Aorta (tissue), 5 donors: ENCODE results near the gene SIAH2. TPM values are rescaled to one million over a fixed set of nuclear protein-coding genes. Genes with fewer than 3 reads are reported as not detected.

Source experiments
- ATAC-seq: fragments of 200-7000 bp; cut with Tn5 transposase; one replicate; pipeline ENCODE4 v1.9.1; 2022; ENCODE audit warnings: moderate library complexity; ENCODE audit not compliant: low FRiP score
- DNase-seq, 2 donors: peaks; one replicate each; pipeline ENCODE4 v3.0.0-alpha.2; 2020
- H3K27ac ChIP-seq, 2 donors: one replicate each; pipeline ENCODE4 v1.5.1; 2013; ENCODE audit warnings: low read length in 2 of 2, mild to moderate bottlenecking in 2 of 2, moderate library complexity in 2 of 2, control low read depth in 1 of 2, inconsistent platforms in 1 of 2, low read depth in 1 of 2
- H3K27me3 ChIP-seq, 2 donors: one replicate each; pipeline ENCODE4 v1.6.1; 2013; ENCODE audit warnings: control low read depth in 1 of 2, low read length in 1 of 2, mild to moderate bottlenecking in 1 of 2, moderate library complexity in 1 of 2; ENCODE audit not compliant: insufficient read depth in 2 of 2, control insufficient read depth in 1 of 2
- H3K36me3 ChIP-seq, 2 donors: one replicate each; pipeline ENCODE4 v1.6.1; 2013; ENCODE audit warnings: control low read depth in 1 of 2, low read length in 1 of 2, mild to moderate bottlenecking in 1 of 2; ENCODE audit not compliant: insufficient read depth in 2 of 2, control insufficient read depth in 1 of 2
- H3K4me1 ChIP-seq, 2 donors: one replicate each; pipeline ENCODE4 v1.6.1; 2013; ENCODE audit warnings: low read length in 2 of 2, control low read depth in 1 of 2, mild to moderate bottlenecking in 1 of 2, moderate library complexity in 1 of 2; ENCODE audit not compliant: insufficient read depth in 2 of 2, control insufficient read depth in 1 of 2
- H3K4me3 ChIP-seq, 2 donors: one replicate each; pipeline ENCODE4 v1.5.1; 2013; ENCODE audit warnings: low read length in 2 of 2, control low read depth in 1 of 2, mild to moderate bottlenecking in 1 of 2
- H3K9me3 ChIP-seq: one replicate; pipeline ENCODE4 v1.6.1; 2013; ENCODE audit warnings: mild to moderate bottlenecking, low read length; ENCODE audit not compliant: control insufficient read depth
- WGBS, 2 donors: extraction: QIAGEN DNeasy Blood & Tissue Kit; methylation state at CpG; one replicate each; pipeline ENCODE4 v1.1.7; 2013; 5-methylcytosine and 5-hydroxymethylcytosine counted together
- intact Hi-C, 2 donors: fragments of 100-400 bp; cut with DNase I; formaldehyde crosslinking; loops; one replicate each; pipeline versions ENCODE4 v1.14.2 to v1.15.0; 2022
- polyA plus RNA-seq, 2 donors: library from polyadenylated mRNA; stranded (reverse); fragments of 200-250 nt; gene quantifications; one replicate each; pipeline ENCODE4 v1.2.3, GENCODE V29; 2013
- total RNA-seq, 2 donors: library from RNA; stranded (reverse); fragmentation: NEBNext Ultra II Directional; extraction: Animal tissue kit (Norgen Biotek cat#: 25700); gene quantifications; one replicate each; pipeline ENCODE4 v1.2.1, GENCODE V29; 2021
- donor health status: healthy with polysubstance abuse.
- donor health status: Bipolar disorder and iron deficiency.
- donor health status: DM: no; HTN: no; CAD: no.
- donor health status: DM: no; HTN: no; CAD: no.
- donor health status: DM: yes; HTN: yes; CAD: no.

SIAH2 gene
- total and polyA plus RNA-seq, 4 donors = 9.1 to 22.4 (median 15.7) TPM

- Histone ChIP-seq H3K4me1 (no peaks in the 10 kb centered on the region), H3K9me3 (no peaks in the 10 kb centered on the region), H3K36me3 (no peaks in the 10 kb centered on the region), H3K4me3 (no peak overlapping the region), H3K27me3 (no peaks in the 10 kb centered on the region), H3K27ac (no peak overlapping the region)
- WGBS, 2 donors = 90 to 91% methylated on average over 19 of the region's 19 CpGs
- DNase-seq (peak in 1 of 2 donors; percentile 52), ATAC-seq (peak; percentile 47)
- intact Hi-C loops = loop anchor here in 1 of 2 donors (10.0 kb wide), 1 partner anchor 427 kb away; no protein-coding TSS in a partner anchor
Observed at GRCh38 chr3:150727653-150728502, 35.1 kb downstream of the SIAH2 start.

- DNase-seq (no peak), ATAC-seq (no peak)
- no peak overlapping the region for H3K4me3 ChIP-seq
- no peaks in the 10 kb centered on the region for H3K9me3 ChIP-seq
- no peak overlapping the region for H3K27ac ChIP-seq
- H3K4me1 ChIP-seq = no peaks in the 10 kb centered on the region
- intact Hi-C loops = loop anchor here in 1 of 2 donors (10.0 kb wide), 1 partner anchor 429 kb away; no protein-coding TSS in a partner anchor
- no peaks in the 10 kb centered on the region for H3K27me3 ChIP-seq
- whole genome bisulfite sequencing, 2 donors = 93% methylated on average over 7 of the region's 7 CpGs
- H3K36me3 ChIP-seq = no peaks in the 10 kb centered on the region
Observed at GRCh38 chr3:150725548-150725947, 37.4 kb downstream of the SIAH2 start.

GRCh38 chr3:150723946-150724345 lies 39.0 kb downstream of the SIAH2 start:
- H3K27me3 ChIP-seq = no peaks in the 10 kb centered on the region
- DNase-seq = no peak
- no peak for ATAC-seq
- WGBS, 2 donors = 76 to 88% methylated on average over 6 of the region's 6 CpGs
- no peak overlapping the region for H3K4me3 ChIP-seq
- H3K27ac ChIP-seq = no peak overlapping the region
- intact Hi-C loops = loop anchor here in 1 of 2 donors (10.0 kb wide), 1 partner anchor 431 kb away; no protein-coding TSS in a partner anchor
- H3K9me3 ChIP-seq = no peaks in the 10 kb centered on the region
- H3K4me1 ChIP-seq = no peaks in the 10 kb centered on the region
- H3K36me3 ChIP-seq = no peaks in the 10 kb centered on the region

- Histone ChIP-seq H3K36me3 (no peaks in the 10 kb centered on the region), H3K27ac (no peak overlapping the region), H3K4me1 (no peaks in the 10 kb centered on the region), H3K27me3 (no peaks in the 10 kb centered on the region), H3K4me3 (no peak overlapping the region), H3K9me3 (no peaks in the 10 kb centered on the region)
- intact Hi-C loops = loop anchor here in 1 of 2 donors (10.0 kb wide), 1 partner anchor 433 kb away; no protein-coding TSS in a partner anchor
- ATAC-seq = no peak
- DNase-seq = no peak
- 94 to 95% methylated on average over 3 of the region's 3 CpGs for WGBS, 2 donors
Observed at GRCh38 chr3:150722267-150722666, 40.7 kb downstream of the SIAH2 start.

- H3K4me1 ChIP-seq = no peaks in the 10 kb centered on the region
- H3K4me3 ChIP-seq = no peak overlapping the region
- peak; percentile 78 for ATAC-seq
- intact Hi-C loops = loop anchor here (2.0 to 10.0 kb wide), 3 partner anchors 143 to 433 kb away; no protein-coding TSS in a partner anchor
- no peaks in the 10 kb centered on the region for H3K27me3 ChIP-seq
- no peak overlapping the region for H3K27ac ChIP-seq
- no peaks in the 10 kb centered on the region for H3K9me3 ChIP-seq
- no peaks in the 10 kb centered on the region for H3K36me3 ChIP-seq
- WGBS, 2 donors = 9 to 11% methylated on average over 13 of the region's 13 CpGs
- DNase-seq = no peak
Observed at GRCh38 chr3:150721285-150722130, 41.5 kb downstream of the SIAH2 start.

- DNase-seq (no peak), ATAC-seq (no peak)
- no peaks in the 10 kb centered on the region for H3K4me1 ChIP-seq
- no peak overlapping the region for H3K27ac ChIP-seq
- intact Hi-C loops = loop anchor here (2.0 to 10.0 kb wide), 3 partner anchors 144 to 434 kb away; no protein-coding TSS in a partner anchor
- H3K27me3 ChIP-seq = no peaks in the 10 kb centered on the region
- 72 to 76% methylated on average over 3 of the region's 3 CpGs for WGBS, 2 donors
- no peaks in the 10 kb centered on the region for H3K9me3 ChIP-seq
- no peak overlapping the region for H3K4me3 ChIP-seq
- H3K36me3 ChIP-seq = no peaks in the 10 kb centered on the region
Observed at GRCh38 chr3:150720444-150720843, 42.5 kb downstream of the SIAH2 start.

- intact Hi-C loops = no loop called here
- H3K4me1 ChIP-seq = no peaks in the 10 kb centered on the region
- H3K4me3 ChIP-seq = no peak overlapping the region
- DNase-seq (no peak), ATAC-seq (no peak)
- no peaks in the 10 kb centered on the region for H3K9me3 ChIP-seq
- H3K27me3 ChIP-seq = no peaks in the 10 kb centered on the region
- WGBS, 2 donors = 96 to 98% methylated on average over 2 of the region's 2 CpGs
- H3K36me3 ChIP-seq = no peaks in the 10 kb centered on the region
- no peak overlapping the region for H3K27ac ChIP-seq
Observed at GRCh38 chr3:150710097-150710496, 52.9 kb downstream of the SIAH2 start.

- ATAC-seq (peak; percentile 98), DNase-seq (peak; percentile 96 to 97)
- H3K4me3 ChIP-seq = peak within 1 kb of the TSS; percentile 23 to 86
- no peaks in the 10 kb centered on the region for H3K36me3 ChIP-seq
- H3K4me1 ChIP-seq = no peaks in the 10 kb centered on the region
- no peaks in the 10 kb centered on the region for H3K9me3 ChIP-seq
- WGBS, 2 donors = 0% methylated on average over 33 to 35 of the region's 35 CpGs
- intact Hi-C loops = loop anchor here (1.0 to 10.0 kb wide), 3 partner anchors 59 to 159 kb away; partner anchors contain the start of genes EIF2A (in 1 of the 2), SELENOT (in 1 of the 2), SERP1 (in 1 of the 2) and SIAH2 (in 1 of the 2)
- H3K27me3 ChIP-seq = no peaks in the 10 kb centered on the region
- peak within 1 kb of the TSS in 1 of 2 donors; percentile 62 for H3K27ac ChIP-seq
Observed at GRCh38 chr3:150703756-150704344, 59.1 kb downstream of the SIAH2 start, which contains the start of gene ERICH6. Gene ERICH6, minus strand, starts transcription at chr3:150703920. Its CDS starts 22 bp downstream, at chr3:150703898.
